Measurements from ENCODE around the gene MED12L.

The MED12L gene

GRCh38 chr3:151182349-151183079 is 97.0 kb downstream of the MED12L start:
- no peak for DNase-seq (ENCODE audit: low spot score)

DNA sequence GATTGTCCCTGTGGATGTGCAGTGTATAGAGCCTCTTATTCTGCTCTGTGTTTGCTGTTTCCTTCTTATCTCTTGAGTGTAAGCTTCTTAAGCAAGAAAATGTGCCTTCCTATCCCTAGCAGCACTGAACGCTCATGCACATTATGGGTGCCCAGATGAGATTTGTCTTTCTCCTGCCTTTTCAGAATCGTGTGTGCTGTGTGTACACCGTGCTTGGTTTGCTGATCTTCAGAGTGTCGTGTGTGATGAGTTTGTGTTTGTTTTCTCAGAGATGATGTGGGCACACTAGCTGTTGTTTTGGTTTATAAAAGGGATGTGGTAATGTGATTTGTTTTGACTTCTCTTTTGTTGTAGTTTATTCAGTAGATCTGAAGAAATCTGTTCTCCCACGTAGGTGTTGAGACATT is 97.8 kb downstream of the MED12L start:
- DNase-seq (ENCODE audit: low spot score) = no peak

DNA sequence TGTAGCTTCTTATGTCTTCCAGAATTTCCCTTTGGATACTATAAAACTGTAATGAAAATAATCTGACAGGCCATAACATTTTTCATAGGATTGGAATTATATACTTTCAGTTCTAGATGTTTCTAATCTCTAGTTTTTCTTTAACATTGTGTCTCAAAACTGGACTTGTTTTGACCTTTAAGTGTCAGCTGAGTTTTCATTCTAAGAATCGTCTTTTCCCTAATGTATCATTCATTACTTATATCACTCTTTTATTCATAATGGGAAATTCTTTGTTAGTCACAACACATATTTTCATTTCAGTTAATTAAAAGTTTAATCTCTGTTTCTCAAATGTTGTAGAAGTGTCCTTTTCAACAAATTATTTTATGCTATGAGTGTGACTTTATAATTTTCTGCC is 105.6 kb downstream of the MED12L start:
- DNase-seq (ENCODE audit: low spot score) = no peak

GRCh38 chr3:151192545-151192944 is 107.1 kb downstream of the MED12L start:
- DNase-seq (ENCODE audit: low spot score) = no peak

GRCh38 chr3:151195826-151196225 is 110.4 kb downstream of the MED12L start:
- no peak for DNase-seq (ENCODE audit: low spot score)

GRCh38 chr3:151196434-151196833 is 111.0 kb downstream of the MED12L start:
- DNase-seq (ENCODE audit: low spot score) = no peak

- DNase-seq (ENCODE audit: low spot score) = no peak
These were observed 111.8 kb downstream of the MED12L start for GRCh38 chr3:151197228-151197627.

- no peak for DNase-seq (ENCODE audit: low spot score)
These were observed 112.7 kb downstream of the MED12L start for GRCh38 chr3:151197981-151198767.

DNA sequence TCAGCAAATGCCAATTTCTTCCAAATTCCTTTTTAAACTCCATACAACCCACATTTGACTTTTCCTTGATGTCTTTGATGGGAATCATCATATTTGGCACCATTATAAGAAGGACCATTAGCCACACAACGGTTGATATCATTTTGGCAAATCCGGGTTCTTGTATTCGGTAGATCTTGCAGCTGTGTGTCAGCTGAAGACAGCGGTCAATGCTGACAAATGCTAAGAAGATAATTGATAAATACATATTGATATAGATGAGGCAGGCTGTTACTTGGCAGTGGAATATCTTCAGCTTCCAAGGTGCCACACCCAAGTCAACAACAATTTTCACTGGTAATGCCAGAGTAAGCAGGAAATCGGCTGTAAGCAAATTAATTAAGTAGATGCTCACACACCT is 113.4 kb downstream of the MED12L start:
- DNase-seq (ENCODE audit: low spot score) = no peak

DNA sequence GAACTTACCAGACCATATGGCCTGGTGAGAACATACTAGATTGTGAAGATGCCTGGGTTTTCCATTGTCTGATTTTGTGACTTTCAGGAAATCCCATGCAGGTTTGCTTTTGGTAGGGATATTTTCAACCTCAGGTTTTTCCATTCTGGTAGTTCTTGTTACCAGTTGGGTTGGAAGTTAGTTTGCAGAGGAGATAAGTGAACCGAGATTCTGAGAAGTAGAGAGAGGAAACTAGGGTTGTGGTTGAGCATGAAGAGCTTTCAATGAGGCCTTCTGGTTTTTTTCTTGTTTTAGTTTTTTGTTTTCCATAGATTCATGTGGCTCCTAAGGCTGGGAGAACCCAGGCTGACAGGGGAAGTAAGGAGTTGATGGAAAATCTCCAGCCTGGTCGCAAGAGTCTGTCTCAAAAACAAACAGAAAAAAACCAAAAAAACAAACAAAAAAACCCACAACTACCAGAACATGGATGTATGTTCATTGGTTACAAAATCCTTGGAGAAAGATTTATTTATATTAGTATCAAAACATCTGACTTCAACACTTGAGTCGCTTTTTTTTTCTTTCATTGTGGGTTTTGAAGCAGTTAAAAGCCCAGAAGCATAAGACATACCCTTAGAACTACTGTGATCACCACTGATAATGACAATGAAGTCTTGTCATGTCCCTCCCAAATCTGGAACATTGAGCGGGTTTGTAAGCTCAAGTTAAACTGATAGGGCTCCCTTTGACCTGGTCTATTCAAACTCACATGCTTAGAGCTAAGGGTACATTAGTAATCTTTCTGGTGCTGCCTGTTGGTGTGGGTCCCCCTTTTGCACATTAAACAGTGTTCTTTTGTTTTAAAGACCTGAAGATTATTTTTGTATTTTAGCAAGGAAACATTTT is 114.3 kb downstream of the MED12L start:
- no peak for DNase-seq (ENCODE audit: low spot score)

GRCh38 chr3:151200586-151200985 is 115.1 kb downstream of the MED12L start:
- DNase-seq (ENCODE audit: low spot score) = no peak

GRCh38 chr3:151201051-151201730 is 115.7 kb downstream of the MED12L start:
- DNase-seq (ENCODE audit: low spot score) = no peak

GRCh38 chr3:151203051-151203420 is 117.6 kb downstream of the MED12L start, which contains the start of gene GPR171:
GPR171 (minus strand) TSS chr3:151203216; CDS start chr3:151199386, 3,830 bp downstream.
- DNase-seq (ENCODE audit: low spot score) = no peak

- DNase-seq (ENCODE audit: low spot score) = no peak
These were observed 119.3 kb downstream of the MED12L start for GRCh38 chr3:151204530-151205402.

- DNase-seq (ENCODE audit: low spot score) = no peak
These were observed 120.0 kb downstream of the MED12L start for GRCh38 chr3:151205482-151205881.

DNA sequence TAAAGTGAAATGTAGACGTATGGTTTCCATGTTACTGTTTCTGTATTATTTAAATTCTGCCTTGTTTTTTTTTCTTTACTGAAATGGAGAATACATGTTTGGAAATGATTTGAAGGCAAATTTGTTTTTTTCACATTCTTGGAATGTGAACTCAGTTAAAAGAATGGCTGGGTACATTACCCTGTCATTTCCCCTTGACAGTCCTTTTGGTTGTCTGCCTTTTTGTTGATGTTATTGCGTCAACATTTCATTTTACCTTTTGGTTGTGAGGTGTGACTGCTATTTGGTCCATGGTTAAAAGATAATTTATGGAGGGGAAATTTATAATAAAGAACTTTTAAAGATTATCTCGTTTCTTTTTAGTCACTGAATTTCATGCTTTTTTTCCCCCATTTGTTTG is 120.7 kb downstream of the MED12L start:
- DNase-seq (ENCODE audit: low spot score) = no peak

DNA sequence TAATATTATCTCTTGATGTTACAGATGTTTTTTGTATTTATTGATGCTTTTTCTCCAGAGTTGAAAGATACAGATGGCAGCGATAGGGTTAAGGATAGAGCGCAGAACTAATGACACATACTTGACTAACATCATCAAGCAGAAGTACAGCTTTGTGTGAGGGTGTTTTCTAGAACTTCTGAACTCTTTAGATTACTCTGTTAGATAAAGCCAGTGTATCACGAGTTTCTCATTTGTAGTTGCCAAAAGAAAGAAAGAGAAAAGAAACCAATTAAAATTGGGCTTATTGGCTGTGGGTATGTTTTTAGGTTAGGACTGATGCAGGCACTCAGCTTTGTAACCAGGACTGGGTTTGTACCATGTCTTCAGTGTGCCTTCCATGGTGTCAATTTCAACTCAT is 124.2 kb downstream of the MED12L start:
- DNase-seq (ENCODE audit: low spot score) = no peak

DNA sequence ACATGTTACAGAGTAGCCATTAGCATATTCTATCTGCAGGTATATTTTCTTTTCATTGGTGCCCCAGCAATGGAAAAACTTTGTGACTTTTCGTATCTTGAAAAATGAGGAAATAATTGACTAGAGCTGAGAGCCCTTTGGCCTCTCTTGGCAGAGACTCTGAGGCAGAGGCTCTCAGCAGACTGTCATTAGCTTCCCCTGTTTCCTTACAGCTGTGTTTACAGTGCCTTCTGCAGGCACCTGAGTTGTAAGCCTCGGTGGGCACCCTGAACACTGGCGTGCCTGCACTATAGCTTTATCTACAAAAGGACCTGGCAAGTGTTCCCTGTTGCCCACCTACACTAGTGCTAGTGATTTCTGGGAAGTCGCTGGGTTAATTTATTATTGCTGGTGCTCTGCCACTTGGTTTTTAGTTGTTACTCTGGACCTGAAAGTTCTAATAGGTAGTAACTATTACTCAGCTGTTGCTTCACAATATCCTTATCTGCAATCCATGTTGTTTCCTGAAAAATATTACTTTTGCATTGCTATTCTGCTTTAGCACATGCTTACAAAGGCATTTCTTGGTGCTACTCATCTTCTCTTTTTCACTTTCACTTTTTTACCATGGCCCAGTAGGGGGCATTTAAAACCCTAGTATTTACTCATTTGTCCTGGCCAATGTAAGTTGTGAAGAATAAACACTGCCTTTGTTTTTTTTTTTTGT is 125.4 kb downstream of the MED12L start:
- no peak for DNase-seq (ENCODE audit: low spot score)

DNA sequence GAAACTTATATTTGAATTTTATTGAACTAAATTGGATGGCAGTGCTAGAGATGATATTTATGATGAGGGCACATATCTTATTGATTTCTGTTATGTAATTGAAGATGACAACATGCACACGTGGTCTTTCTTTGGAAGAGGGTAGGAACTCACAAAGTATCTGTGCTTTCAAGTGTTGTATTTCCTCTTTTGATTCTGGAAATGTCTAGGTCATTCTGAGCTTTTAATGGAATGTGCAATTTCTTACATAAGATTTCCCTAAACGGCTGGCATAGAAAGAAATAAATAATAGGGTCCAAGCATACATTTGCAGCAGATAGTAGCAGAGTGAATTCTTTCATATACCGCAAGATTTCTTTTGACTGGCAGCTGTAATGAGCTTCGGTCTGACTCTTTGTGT is 127.7 kb downstream of the MED12L start:
- DNase-seq (ENCODE audit: low spot score) = no peak

- DNase-seq (ENCODE audit: low spot score) = no peak
These were observed 128.4 kb downstream of the MED12L start for GRCh38 chr3:151213881-151214280.
